GM23338 (cell line): ENCODE measurements around the gene ZHX3. TPM values are rescaled to one million over a fixed set of nuclear protein-coding genes. Genes with fewer than 3 reads are reported as not detected.

Experiments used
- ATAC-seq: fragments of 200-7000 bp; cut with Tn5 transposase; 3 replicates; pipeline ENCODE4 v1.9.1; 2020
- DNase-seq: peaks from one replicate; pipeline ENCODE4 v3.0.0-alpha.2; 2015; ENCODE audit warnings: low spot score
- H2AFZ ChIP-seq: fragments of 200-600 bp; sonication (generic); 2 replicates; pipeline ENCODE4 v1.8.0; 2016; ENCODE audit warnings: antibody characterized with exemption, mild to moderate bottlenecking, moderate library complexity
- H3F3A ChIP-seq: fragments of 200-600 bp; sonication (generic); replicated peaks from 2 replicates; pipeline ENCODE4 v1.8.0; 2017; ENCODE audit warnings: antibody characterized with exemption, mixed run types, low read depth
- H3K27ac ChIP-seq: fragments of 200-600 bp; sonication (generic); 2 replicates; pipeline ENCODE4 v1.6.1; 2016; ENCODE audit warnings: low read depth
- H3K27me3 ChIP-seq: fragments of 200-600 bp; sonication (generic); 2 replicates; pipeline ENCODE4 v1.8.0; 2016; ENCODE audit warnings: mild to moderate bottlenecking, mixed run types, moderate library complexity; ENCODE audit not compliant: insufficient read depth
- H3K36me3 ChIP-seq: fragments of 200-600 bp; sonication (generic); 2 replicates; pipeline ENCODE4 v1.8.0; 2016; ENCODE audit warnings: mild to moderate bottlenecking; ENCODE audit not compliant: insufficient read depth
- H3K4me1 ChIP-seq: fragments of 200-600 bp; sonication (generic); 2 replicates; pipeline ENCODE4 v1.8.0; 2016; ENCODE audit warnings: mild to moderate bottlenecking, moderate library complexity; ENCODE audit not compliant: insufficient read depth
- H3K4me2 ChIP-seq: fragments of 200-600 bp; sonication (generic); 2 replicates; pipeline ENCODE4 v1.7.1; 2017; ENCODE audit warnings: mixed run types
- H3K4me3 ChIP-seq: fragments of 200-600 bp; sonication (generic); 2 replicates; pipeline ENCODE4 v1.6.1; 2016; ENCODE audit warnings: mixed run types
- H3K79me2 ChIP-seq: fragments of 200-600 bp; sonication (generic); replicated peaks from 2 replicates; pipeline ENCODE4 v1.8.0; 2017; ENCODE audit warnings: mild to moderate bottlenecking; ENCODE audit not compliant: insufficient read depth
- H3K9me2 ChIP-seq: fragments of 200-600 bp; sonication (generic); 2 replicates; pipeline ENCODE4 v1.8.0; 2017; ENCODE audit not compliant: insufficient read depth
- H4K20me1 ChIP-seq: fragments of 200-600 bp; sonication (generic); replicated peaks from 2 replicates; pipeline ENCODE4 v1.8.0; 2017; ENCODE audit warnings: mild to moderate bottlenecking; ENCODE audit not compliant: insufficient read depth
- H3K27ac Mint-ChIP-seq: 2 replicates; pipeline ENCODE4 v1.8.0; 2020; ENCODE audit warnings: inconsistent platforms, mild to moderate bottlenecking, moderate library complexity, mixed read lengths
- H3K27me3 Mint-ChIP-seq: 3 replicates; pipeline ENCODE4 v1.8.0; 2022; ENCODE audit warnings: low read depth, mild to moderate bottlenecking, moderate library complexity, mixed read lengths, inconsistent platforms; ENCODE audit not compliant: insufficient read depth, poor library complexity
- H3K36me3 Mint-ChIP-seq: 3 replicates; pipeline ENCODE4 v1.8.0; 2021; ENCODE audit warnings: low read depth, mild to moderate bottlenecking, inconsistent platforms, moderate library complexity, mixed read lengths
- H3K4me1 Mint-ChIP-seq: 3 replicates; pipeline ENCODE4 v1.8.0; 2020; ENCODE audit warnings: mild to moderate bottlenecking, inconsistent platforms, mixed read lengths
- H3K4me3 Mint-ChIP-seq: 3 replicates; pipeline ENCODE4 v1.8.0; 2021; ENCODE audit warnings: moderate library complexity, mild to moderate bottlenecking, inconsistent platforms, mixed read lengths
- H3K9me3 Mint-ChIP-seq: 3 replicates; pipeline ENCODE4 v1.8.0; 2020; ENCODE audit warnings: moderate library complexity, mild to moderate bottlenecking, inconsistent platforms, mixed read lengths
- CREB1 ChIP-seq: fragments of 250-450 bp; sonication (Bioruptor Pico); IDR thresholded peaks from 2 replicates; pipeline ENCODE4 v1.5.0; 2020; ENCODE audit warnings: low read depth, mild to moderate bottlenecking, moderate library complexity
- NANOG ChIP-seq: IDR thresholded peaks from 2 replicates; pipeline ENCODE4 v1.6.1; 2016; ENCODE audit warnings: antibody characterized with exemption, borderline replicate concordance
- POLR2AphosphoS5 ChIP-seq: IDR thresholded peaks from 2 replicates; pipeline ENCODE4 v1.6.1; 2016; ENCODE audit warnings: antibody characterized with exemption, low read depth
- STAT1 ChIP-seq: IDR thresholded peaks from one replicate; pipeline ENCODE4 v1.6.1; 2016; ENCODE audit warnings: antibody characterized with exemption; ENCODE audit not compliant: unreplicated experiment
- ZNF114 ChIP-seq: fragments of 250-450 bp; sonication (Bioruptor Pico); IDR thresholded peaks from 2 replicates; pipeline ENCODE4 v1.5.0; 2020; ENCODE audit warnings: mild to moderate bottlenecking, moderate library complexity
- ZNF331 ChIP-seq: fragments of 250-450 bp; sonication (Bioruptor Pico); IDR thresholded peaks from 2 replicates; pipeline ENCODE4 v1.5.0; 2020; ENCODE audit warnings: low read depth, mild to moderate bottlenecking, moderate library complexity
- polyA plus RNA-seq: library from polyadenylated mRNA; unstranded; fragments of >200 nt; fragmentation: Nextera tagmentation; extraction: Ambion mirVana; gene quantifications from 2 replicates; pipeline ENCODE4 v1.2.1, GENCODE V29; 2016
- total RNA-seq: library from RNA; depleted of rRNA; stranded (reverse); fragments of >200 nt; shearing (Covaris generic); gene quantifications from 2 replicates; pipeline ENCODE4 v1.2.3, GENCODE V29; 2014
- TF ChIP-seq, protein P1 (sequence below): IDR thresholded peaks from one replicate; pipeline ENCODE4 v1.6.1; 2018; ENCODE audit warnings: antibody characterized with exemption; ENCODE audit not compliant: unreplicated experiment
- TF ChIP-seq, protein P2 (sequence below), 2 experiments: fragments of 200-600 bp in 1 of 2; sonication (generic) in 1 of 2; conservative IDR thresholded peaks; 2 replicates each; pipeline versions ENCODE4 v1.5.1 to v1.6.1; 2016 to 2017; ENCODE audit warnings: antibody characterized with exemption in 2 of 2, low read depth in 2 of 2, mild to moderate bottlenecking in 2 of 2, moderate library complexity in 1 of 2
- TF ChIP-seq, protein P3 (sequence below): IDR thresholded peaks from 2 replicates; pipeline ENCODE4 v1.6.1; 2016; ENCODE audit warnings: antibody characterized with exemption

ZHX3 gene
- total and polyA plus RNA-seq, 2 experiments from 2014 or later: 1.7 to 2.8 TPM

DNA sequence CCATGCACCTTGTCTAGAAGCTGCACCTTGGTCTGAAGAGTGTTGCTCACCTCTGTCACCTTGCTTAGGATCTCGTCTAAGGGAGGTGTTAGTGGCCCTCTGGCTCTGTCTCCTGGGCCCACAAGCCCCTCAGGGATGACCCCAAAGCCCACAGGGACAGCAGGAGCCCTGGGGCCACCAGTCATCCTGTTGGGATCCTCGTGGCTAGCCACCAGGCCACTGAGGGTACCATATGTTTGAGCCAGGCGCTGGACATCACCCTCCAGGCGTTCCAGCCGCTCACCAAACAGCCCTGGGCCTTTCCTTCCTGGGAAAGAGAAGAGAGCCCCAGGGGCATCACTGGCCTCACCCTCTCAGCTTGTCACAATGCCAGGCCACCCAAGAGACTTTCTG lies 45.2 kb upstream of the ZHX3 start (continued):
- TF ChIP-seq, protein P1, sequence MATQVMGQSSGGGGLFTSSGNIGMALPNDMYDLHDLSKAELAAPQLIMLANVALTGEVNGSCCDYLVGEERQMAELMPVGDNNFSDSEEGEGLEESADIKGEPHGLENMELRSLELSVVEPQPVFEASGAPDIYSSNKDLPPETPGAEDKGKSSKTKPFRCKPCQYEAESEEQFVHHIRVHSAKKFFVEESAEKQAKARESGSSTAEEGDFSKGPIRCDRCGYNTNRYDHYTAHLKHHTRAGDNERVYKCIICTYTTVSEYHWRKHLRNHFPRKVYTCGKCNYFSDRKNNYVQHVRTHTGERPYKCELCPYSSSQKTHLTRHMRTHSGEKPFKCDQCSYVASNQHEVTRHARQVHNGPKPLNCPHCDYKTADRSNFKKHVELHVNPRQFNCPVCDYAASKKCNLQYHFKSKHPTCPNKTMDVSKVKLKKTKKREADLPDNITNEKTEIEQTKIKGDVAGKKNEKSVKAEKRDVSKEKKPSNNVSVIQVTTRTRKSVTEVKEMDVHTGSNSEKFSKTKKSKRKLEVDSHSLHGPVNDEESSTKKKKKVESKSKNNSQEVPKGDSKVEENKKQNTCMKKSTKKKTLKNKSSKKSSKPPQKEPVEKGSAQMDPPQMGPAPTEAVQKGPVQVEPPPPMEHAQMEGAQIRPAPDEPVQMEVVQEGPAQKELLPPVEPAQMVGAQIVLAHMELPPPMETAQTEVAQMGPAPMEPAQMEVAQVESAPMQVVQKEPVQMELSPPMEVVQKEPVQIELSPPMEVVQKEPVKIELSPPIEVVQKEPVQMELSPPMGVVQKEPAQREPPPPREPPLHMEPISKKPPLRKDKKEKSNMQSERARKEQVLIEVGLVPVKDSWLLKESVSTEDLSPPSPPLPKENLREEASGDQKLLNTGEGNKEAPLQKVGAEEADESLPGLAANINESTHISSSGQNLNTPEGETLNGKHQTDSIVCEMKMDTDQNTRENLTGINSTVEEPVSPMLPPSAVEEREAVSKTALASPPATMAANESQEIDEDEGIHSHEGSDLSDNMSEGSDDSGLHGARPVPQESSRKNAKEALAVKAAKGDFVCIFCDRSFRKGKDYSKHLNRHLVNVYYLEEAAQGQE: no peak
- TF ChIP-seq CREB1 (CRISPR knock-in tag) (no peak), ZNF331 (CRISPR knock-in tag) (no peak), ZNF114 (CRISPR knock-in tag) (no peak), NANOG (no peak)
- TF ChIP-seq, protein P2, sequence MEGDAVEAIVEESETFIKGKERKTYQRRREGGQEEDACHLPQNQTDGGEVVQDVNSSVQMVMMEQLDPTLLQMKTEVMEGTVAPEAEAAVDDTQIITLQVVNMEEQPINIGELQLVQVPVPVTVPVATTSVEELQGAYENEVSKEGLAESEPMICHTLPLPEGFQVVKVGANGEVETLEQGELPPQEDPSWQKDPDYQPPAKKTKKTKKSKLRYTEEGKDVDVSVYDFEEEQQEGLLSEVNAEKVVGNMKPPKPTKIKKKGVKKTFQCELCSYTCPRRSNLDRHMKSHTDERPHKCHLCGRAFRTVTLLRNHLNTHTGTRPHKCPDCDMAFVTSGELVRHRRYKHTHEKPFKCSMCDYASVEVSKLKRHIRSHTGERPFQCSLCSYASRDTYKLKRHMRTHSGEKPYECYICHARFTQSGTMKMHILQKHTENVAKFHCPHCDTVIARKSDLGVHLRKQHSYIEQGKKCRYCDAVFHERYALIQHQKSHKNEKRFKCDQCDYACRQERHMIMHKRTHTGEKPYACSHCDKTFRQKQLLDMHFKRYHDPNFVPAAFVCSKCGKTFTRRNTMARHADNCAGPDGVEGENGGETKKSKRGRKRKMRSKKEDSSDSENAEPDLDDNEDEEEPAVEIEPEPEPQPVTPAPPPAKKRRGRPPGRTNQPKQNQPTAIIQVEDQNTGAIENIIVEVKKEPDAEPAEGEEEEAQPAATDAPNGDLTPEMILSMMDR (conservative IDR thresholded peaks at IDR 0.05; ENCODE audit: low read depth in 2 of 2): no peak
- TF ChIP-seq, protein P3, sequence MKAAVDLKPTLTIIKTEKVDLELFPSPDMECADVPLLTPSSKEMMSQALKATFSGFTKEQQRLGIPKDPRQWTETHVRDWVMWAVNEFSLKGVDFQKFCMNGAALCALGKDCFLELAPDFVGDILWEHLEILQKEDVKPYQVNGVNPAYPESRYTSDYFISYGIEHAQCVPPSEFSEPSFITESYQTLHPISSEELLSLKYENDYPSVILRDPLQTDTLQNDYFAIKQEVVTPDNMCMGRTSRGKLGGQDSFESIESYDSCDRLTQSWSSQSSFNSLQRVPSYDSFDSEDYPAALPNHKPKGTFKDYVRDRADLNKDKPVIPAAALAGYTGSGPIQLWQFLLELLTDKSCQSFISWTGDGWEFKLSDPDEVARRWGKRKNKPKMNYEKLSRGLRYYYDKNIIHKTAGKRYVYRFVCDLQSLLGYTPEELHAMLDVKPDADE: no peak

DNA sequence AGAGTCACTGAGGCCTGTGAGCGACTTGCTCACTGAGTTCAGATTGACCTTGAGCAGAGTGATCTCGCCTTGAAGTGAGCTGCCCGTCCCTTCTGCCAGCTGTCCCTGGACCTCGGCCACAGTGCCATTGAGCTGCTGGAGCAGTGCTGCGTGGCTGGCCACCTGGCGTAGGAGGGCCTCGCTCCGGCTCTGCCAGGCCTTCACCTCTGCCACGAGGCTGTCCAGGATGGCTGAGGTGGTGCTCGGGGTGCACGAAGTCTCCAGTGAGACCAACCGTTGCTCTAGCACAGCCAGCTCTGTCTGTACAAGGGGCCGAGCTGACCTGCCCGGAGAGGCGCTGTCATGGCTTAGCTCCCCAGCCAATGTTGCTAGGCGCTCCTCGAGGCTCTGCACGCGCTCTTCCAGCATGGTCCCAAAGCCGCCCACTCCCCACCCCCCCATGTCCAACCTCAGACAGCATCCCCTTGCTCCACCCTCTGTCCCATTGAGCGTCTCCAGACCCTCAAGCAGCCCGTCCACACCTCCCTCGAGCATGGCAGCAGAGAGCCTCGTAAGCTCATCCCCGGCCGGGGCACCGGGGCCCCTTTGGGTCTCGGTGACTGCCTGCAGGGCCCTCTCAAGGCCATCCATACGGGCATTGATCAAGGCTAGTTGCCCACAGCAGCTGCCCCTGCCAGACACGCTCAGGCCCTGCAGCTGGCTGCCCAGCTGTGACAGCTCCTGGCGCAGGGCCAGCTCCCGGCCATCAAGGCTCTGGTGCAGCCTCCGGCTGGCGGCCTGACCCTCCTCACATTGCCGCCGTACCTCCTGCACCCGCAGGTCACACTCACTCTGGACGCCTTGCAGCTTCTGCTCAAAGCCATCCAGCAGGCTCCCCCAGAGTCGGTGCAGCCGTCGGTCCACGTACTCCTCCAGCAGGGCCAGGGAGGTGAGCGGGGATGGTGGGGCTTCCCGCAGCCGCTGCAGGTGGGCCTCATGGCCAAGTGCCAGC lies 44.5 kb upstream of the ZHX3 start:
- Mint-ChIP-seq H3K27me3 (peaks cover 16% of the 10 kb centered on the region), H3K36me3 (no peaks in the 10 kb centered on the region; the same call in 2 of the 3 replicates), H3K4me1 (peaks cover 5% of the 10 kb centered on the region), H3K9me3 (no peaks in the 10 kb centered on the region), H3K27ac (no peak overlapping the region), H3K4me3 (no peak overlapping the region)
- Histone ChIP-seq H3K27ac (no peak overlapping the region), H3K79me2 (no peaks in the 10 kb centered on the region), H3K9me2 (no peaks in the 10 kb centered on the region), H3K4me2 (no peak overlapping the region), H3K4me3 (no peak overlapping the region), H4K20me1 (no peaks in the 10 kb centered on the region), H2AFZ (no peak overlapping the region), H3K36me3 (no peaks in the 10 kb centered on the region), H3K27me3 (peaks cover 25% of the 10 kb centered on the region), H3K4me1 (peaks cover under 1% of the 10 kb centered on the region; the same call in 1 of the 2 replicates), H3F3A (no peaks in the 10 kb centered on the region)
- TF ChIP-seq ZNF331 (CRISPR knock-in tag): no peak
- no peak for TF ChIP-seq POLR2AphosphoS5
- TF ChIP-seq, protein P1: no peak
- TF ChIP-seq STAT1: no peak
- no peak for ATAC-seq
- no peak for DNase-seq
